Fibroblast of lung (primary cell): ENCODE measurements around the gene OR51E1.

ENCODE experiments used
- EZH2 ChIP-seq: IDR thresholded peaks from 2 replicates; pipeline ENCODE4 v1.5.1; 2012; ENCODE audit warnings: low read length, control low read depth, mild to moderate bottlenecking; ENCODE audit errors: missing control alignments
- TF ChIP-seq, protein P1 (sequence below), 2 donors: IDR thresholded peaks in 1 of 2; conservative IDR thresholded peaks in 1 of 2; 1 replicate in 1 of 2; 2 replicates in 1 of 2; pipeline ENCODE4 v1.5.1; 2011 to 2012; ENCODE audit warnings: low read length in 2 of 2, control low read depth in 1 of 2, inconsistent platforms in 1 of 2, low read depth in 1 of 2, mild to moderate bottlenecking in 1 of 2

DNA sequence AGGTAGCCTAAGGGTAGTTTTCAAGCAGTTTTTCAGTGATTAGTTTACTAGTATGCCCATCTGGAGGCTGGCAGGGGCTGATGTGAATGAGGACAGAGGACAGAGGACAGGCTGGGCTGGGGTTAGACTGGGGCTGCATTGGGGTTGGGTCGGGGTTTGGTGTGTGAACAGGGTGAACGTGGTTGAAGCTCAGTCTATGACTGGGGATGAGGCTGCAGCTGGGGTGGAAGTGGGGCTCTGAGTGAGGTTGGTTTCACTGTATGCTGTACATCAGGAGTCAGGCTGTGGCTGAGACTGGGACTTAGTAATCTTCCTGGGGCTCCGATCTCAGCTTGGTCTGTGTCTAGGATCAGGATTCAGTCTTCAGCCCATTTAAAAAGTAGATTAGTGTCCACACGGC is 451 bp downstream of the OR51E1 start:
- TF ChIP-seq, protein P1, sequence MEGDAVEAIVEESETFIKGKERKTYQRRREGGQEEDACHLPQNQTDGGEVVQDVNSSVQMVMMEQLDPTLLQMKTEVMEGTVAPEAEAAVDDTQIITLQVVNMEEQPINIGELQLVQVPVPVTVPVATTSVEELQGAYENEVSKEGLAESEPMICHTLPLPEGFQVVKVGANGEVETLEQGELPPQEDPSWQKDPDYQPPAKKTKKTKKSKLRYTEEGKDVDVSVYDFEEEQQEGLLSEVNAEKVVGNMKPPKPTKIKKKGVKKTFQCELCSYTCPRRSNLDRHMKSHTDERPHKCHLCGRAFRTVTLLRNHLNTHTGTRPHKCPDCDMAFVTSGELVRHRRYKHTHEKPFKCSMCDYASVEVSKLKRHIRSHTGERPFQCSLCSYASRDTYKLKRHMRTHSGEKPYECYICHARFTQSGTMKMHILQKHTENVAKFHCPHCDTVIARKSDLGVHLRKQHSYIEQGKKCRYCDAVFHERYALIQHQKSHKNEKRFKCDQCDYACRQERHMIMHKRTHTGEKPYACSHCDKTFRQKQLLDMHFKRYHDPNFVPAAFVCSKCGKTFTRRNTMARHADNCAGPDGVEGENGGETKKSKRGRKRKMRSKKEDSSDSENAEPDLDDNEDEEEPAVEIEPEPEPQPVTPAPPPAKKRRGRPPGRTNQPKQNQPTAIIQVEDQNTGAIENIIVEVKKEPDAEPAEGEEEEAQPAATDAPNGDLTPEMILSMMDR (conservative IDR thresholded peaks at IDR 0.05 in 1 of 2, IDR thresholded peaks at IDR 0.05 in 1 of 2; ENCODE audit: low read depth in 1 of 2, low read length in 2 of 2), result no peak
- TF ChIP-seq EZH2, result no peak
